ENCODE data around the gene CACNA2D2. TPM values are rescaled to one million over a fixed set of nuclear protein-coding genes. Genes with fewer than 3 reads are reported as not detected.

CACNA2D2 gene
- total and polyA plus RNA-seq, 2 of the 8 experiments (the other 6 are each of a cell fraction or from before 2014, with no cell fraction given), result 14.1 to 25.0 TPM

DNA sequence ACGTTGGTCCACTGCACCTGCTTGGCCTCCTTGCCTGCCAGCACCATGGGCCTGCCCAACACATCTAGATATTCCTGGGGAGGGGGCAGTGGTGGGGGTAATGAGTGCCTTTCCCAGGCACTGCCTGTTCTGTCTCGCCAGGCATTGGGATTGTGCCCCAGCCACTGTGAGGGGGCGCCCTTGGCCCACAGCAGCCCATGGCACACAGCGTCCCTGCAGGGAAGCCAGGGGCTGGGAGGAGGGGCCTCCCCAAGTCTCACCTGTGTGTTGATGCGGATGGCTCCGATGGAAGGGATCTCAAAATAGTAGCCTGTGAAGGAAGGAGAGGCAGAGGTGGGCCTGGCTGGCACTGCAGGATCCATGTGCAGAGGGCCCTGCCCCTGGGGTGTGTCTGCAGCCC lies 125.4 kb downstream of the CACNA2D2 start:
- H3K23ac ChIP-seq (ENCODE audit: insufficient read length), result no peak overlapping the region
- H2BK12ac ChIP-seq (ENCODE audit: low read depth, low read length), result no peak overlapping the region
- ChIA-PET CTCF (ENCODE audit: partially characterized antibody) (interaction anchor here (1.0 to 3.0 kb wide), 6 partner anchors 8 to 38 kb away, joined by 3 to 9 read pairs (median 4); partner anchors contain the start of genes CYB561D2 and NPRL2), POLR2A (ENCODE audit: partially characterized antibody) (no interaction called here)
- no peak overlapping the region for H3K9ac ChIP-seq (replicated peaks in 1 of 4; ENCODE audit: extremely low read depth in 1 of 4, low read depth in 3 of 4, low read length in 3 of 4)
- H3K56ac ChIP-seq (replicated peaks; ENCODE audit: insufficient read length, low read depth, low read length), result no peak overlapping the region
- H2BK15ac ChIP-seq (ENCODE audit: low read length), result 0 out of 2 replicates have a peak overlapping the region, but pooled peaks have one; percentile 72
- no peaks in the 10 kb centered on the region for H3K79me1 ChIP-seq (ENCODE audit: low read depth, low read length)
- no peak overlapping the region for H3K27ac ChIP-seq (ENCODE audit: low read depth, low read length)
- no peak overlapping the region for H4K5ac ChIP-seq (ENCODE audit: insufficient read length, low read depth, low read length)
- no peak overlapping the region; the same call in 1 of the 2 replicates for H2AK5ac ChIP-seq (ENCODE audit: low read depth, low read length)
- no peak overlapping the region for H2BK120ac ChIP-seq (replicated peaks; ENCODE audit: low read depth, low read length)
- FAIRE-seq (no peak), DNase-seq (ENCODE audit: low read depth in 1 of 2, low spot score in 2 of 2) (no peak)
- H4K8ac ChIP-seq (ENCODE audit: extremely low read depth, insufficient read depth, low read length), result no peak overlapping the region
- no peak overlapping the region for H2AFZ ChIP-seq (ENCODE audit: low read length)
- H4K91ac ChIP-seq (replicated peaks; ENCODE audit: insufficient read length, low read length), result no peak overlapping the region
- H3K79me2 ChIP-seq (ENCODE audit: control insufficient read depth in 1 of 2, insufficient read depth in 2 of 2, low read length in 2 of 2), result no peaks in the 10 kb centered on the region
- 0 out of 2 replicates have a peak, but pooled peaks cover 2% of the 10 kb centered on the region for H3K23me2 ChIP-seq (ENCODE audit: low read depth, low read length)
- H2BK20ac ChIP-seq (ENCODE audit: low read length), result no peak overlapping the region
- H3K9me3 ChIP-seq (ENCODE audit: insufficient read depth in 2 of 2, low read depth in 1 of 2, low read length in 1 of 2), result no peaks in the 10 kb centered on the region
- no peak overlapping the region for H3K4me3 ChIP-seq (ENCODE audit: extremely low read depth in 1 of 4, insufficient read depth in 2 of 4, low read depth in 3 of 4, low read length in 4 of 4)
- H3K14ac ChIP-seq (ENCODE audit: insufficient read length), result no peak overlapping the region
- WGBS, 2 experiments (ENCODE audit: extremely low coverage in 1 of 2, insufficient coverage in 1 of 2, insufficient read length in 1 of 2, insufficient replicate concordance in 2 of 2, low coverage in 1 of 2, low lambda C conversion rate in 2 of 2, missing lambda C conversion rate in 1 of 2), result 70% methylated on average over 6 of the region's 6 CpGs; no CpG with 5 or more reads in 1 of the 2 experiments
- H3K4me1 ChIP-seq (replicated peaks in 1 of 4; ENCODE audit: control insufficient read depth in 3 of 4, insufficient read depth in 4 of 4, low read length in 3 of 4), result peaks cover 0 to 17% (median 12%) of the 10 kb centered on the region in 4 experiments; a peak in 6 of 7 replicates
- H3K4me2 ChIP-seq (ENCODE audit: insufficient read depth in 1 of 2, low read depth in 2 of 2, low read length in 2 of 2), result no peak overlapping the region
- no peaks in the 10 kb centered on the region for H3K36me3 ChIP-seq (ENCODE audit: control insufficient read depth in 2 of 4, insufficient read depth in 4 of 4, low read length in 3 of 4)
- no peak overlapping the region for H3K18ac ChIP-seq (ENCODE audit: extremely low read depth, low read length)
- H2BK5ac ChIP-seq (ENCODE audit: low read depth, low read length), result no peak overlapping the region; the same call in 1 of the 2 replicates
- H3K27me3 ChIP-seq (replicated peaks in 1 of 4; ENCODE audit: control insufficient read depth in 3 of 4, extremely low read depth in 1 of 4, insufficient read depth in 3 of 4, low read length in 3 of 4), result no peaks in the 10 kb centered on the region; a peak in 1 of 7 replicates
- H3K4ac ChIP-seq (replicated peaks; ENCODE audit: insufficient read length, low read depth, low read length), result no peak overlapping the region
- peaks cover 4% of the 10 kb centered on the region in 2 experiments for H4K20me1 ChIP-seq (replicated peaks in 1 of 2; ENCODE audit: control insufficient read depth in 1 of 2, insufficient read depth in 2 of 2, low read length in 2 of 2)
- TF ChIP-seq CBX8 (IDR thresholded peaks at IDR 0.05; ENCODE audit: borderline replicate concordance, low read depth, low read length), result no peak
- TF ChIP-seq TEAD4 (IDR thresholded peaks at IDR 0.05; ENCODE audit: low read depth, low read length), result no peak
- TF ChIP-seq, protein P1, sequence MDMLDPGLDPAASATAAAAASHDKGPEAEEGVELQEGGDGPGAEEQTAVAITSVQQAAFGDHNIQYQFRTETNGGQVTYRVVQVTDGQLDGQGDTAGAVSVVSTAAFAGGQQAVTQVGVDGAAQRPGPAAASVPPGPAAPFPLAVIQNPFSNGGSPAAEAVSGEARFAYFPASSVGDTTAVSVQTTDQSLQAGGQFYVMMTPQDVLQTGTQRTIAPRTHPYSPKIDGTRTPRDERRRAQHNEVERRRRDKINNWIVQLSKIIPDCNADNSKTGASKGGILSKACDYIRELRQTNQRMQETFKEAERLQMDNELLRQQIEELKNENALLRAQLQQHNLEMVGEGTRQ (IDR thresholded peaks at IDR 0.05; ENCODE audit: low read length), result no peak
- no peak for TF ChIP-seq POLR2AphosphoS5 (IDR thresholded peaks at IDR 0.05; ENCODE audit: low read depth, low read length)
- no peak for TF ChIP-seq ASH2L (IDR thresholded peaks at IDR 0.05; ENCODE audit: low read length)
- TF ChIP-seq, protein P2, sequence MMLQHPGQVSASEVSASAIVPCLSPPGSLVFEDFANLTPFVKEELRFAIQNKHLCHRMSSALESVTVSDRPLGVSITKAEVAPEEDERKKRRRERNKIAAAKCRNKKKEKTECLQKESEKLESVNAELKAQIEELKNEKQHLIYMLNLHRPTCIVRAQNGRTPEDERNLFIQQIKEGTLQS (IDR thresholded peaks at IDR 0.05; ENCODE audit: insufficient read depth, low read depth, low read length), result no peak
- TF ChIP-seq, protein P3, sequence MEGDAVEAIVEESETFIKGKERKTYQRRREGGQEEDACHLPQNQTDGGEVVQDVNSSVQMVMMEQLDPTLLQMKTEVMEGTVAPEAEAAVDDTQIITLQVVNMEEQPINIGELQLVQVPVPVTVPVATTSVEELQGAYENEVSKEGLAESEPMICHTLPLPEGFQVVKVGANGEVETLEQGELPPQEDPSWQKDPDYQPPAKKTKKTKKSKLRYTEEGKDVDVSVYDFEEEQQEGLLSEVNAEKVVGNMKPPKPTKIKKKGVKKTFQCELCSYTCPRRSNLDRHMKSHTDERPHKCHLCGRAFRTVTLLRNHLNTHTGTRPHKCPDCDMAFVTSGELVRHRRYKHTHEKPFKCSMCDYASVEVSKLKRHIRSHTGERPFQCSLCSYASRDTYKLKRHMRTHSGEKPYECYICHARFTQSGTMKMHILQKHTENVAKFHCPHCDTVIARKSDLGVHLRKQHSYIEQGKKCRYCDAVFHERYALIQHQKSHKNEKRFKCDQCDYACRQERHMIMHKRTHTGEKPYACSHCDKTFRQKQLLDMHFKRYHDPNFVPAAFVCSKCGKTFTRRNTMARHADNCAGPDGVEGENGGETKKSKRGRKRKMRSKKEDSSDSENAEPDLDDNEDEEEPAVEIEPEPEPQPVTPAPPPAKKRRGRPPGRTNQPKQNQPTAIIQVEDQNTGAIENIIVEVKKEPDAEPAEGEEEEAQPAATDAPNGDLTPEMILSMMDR (IDR thresholded peaks at IDR 0.05; ENCODE audit: control extremely low read depth in 1 of 3, insufficient read depth in 1 of 3, low read depth in 1 of 3, low read length in 3 of 3), result peak in 2 of 3 experiments; percentile 30 to 45; a peak in 2 of 4 replicates
- no peak for TF ChIP-seq BACH1 (IDR thresholded peaks at IDR 0.05; ENCODE audit: low read length)
- peak; percentile 45 to 63; a peak in 3 of 4 replicates for TF ChIP-seq RAD21 (IDR thresholded peaks at IDR 0.05 in 1 of 2, conservative IDR thresholded peaks at IDR 0.05 in 1 of 2; ENCODE audit: low read depth in 2 of 2, low read length in 2 of 2)

Measured in H1 (cell line).